ENCODE data around the gene PITPNC1. TPM values are rescaled to one million over a fixed set of nuclear protein-coding genes. Genes with fewer than 3 reads are reported as not detected.
A peak's percentile ranks its signal among the peaks of the same experiment; 100 is the strongest.

The PITPNC1 gene
- total and polyA plus RNA-seq, 2 experiments from 2014 or later, result 5.8 to 7.3 TPM

- Histone ChIP-seq H3K79me2 (ENCODE audit: insufficient read depth) (peaks cover 64% of the 10 kb centered on the region), H4K20me1 (ENCODE audit: insufficient read depth) (no peaks in the 10 kb centered on the region), H3K4me1 (ENCODE audit: insufficient read depth) (peaks cover 27% of the 10 kb centered on the region), H3F3A (ENCODE audit: insufficient read depth) (peaks cover 24% of the 10 kb centered on the region), H3K9ac (peak overlapping the region; percentile 11; the same call in 1 of the 2 replicates), H3K9me3 (ENCODE audit: low read depth) (no peaks in the 10 kb centered on the region), H3K9me2 (ENCODE audit: insufficient read depth) (no peaks in the 10 kb centered on the region), H3K4me3 (no peak overlapping the region), H3K27me3 (replicated peaks; ENCODE audit: insufficient read depth) (no peaks in the 10 kb centered on the region), H3K4me2 (ENCODE audit: unreplicated experiment) (no peak overlapping the region), H3K36me3 (ENCODE audit: low read depth) (no peaks in the 10 kb centered on the region), H3K27ac (peak overlapping the region; percentile 70), H2AFZ (0 out of 2 replicates have a peak overlapping the region, but pooled peaks have one; percentile 19)
- DNase-seq, result peak; percentile 86
- in situ Hi-C loops (cut with MboI), result loop anchor here (5.0 kb wide), 1 partner anchor 93 kb away; no protein-coding TSS in a partner anchor
- 47 to 48% methylated on average over 22 to 23 of the region's 23 CpGs for WGBS, 2 experiments (ENCODE audit: low coverage in 1 of 2, low lambda C conversion rate in 2 of 2, missing lambda C conversion rate in 2 of 2)
- TF ChIP-seq EZH2phosphoT487 (IDR thresholded peaks at IDR 0.05; ENCODE audit: insufficient read depth, low read depth) (no peak), EZH2 (IDR thresholded peaks at IDR 0.05; ENCODE audit: insufficient read depth, poor library complexity, severe bottlenecking) (no peak)
Observed at GRCh38 chr17:67475161-67475937, 98.3 kb downstream of the PITPNC1 start.

GRCh38 chr17:67476787-67477335 lies 99.8 kb downstream of the PITPNC1 start:
- H3K4me3 ChIP-seq, result no peak overlapping the region
- H3K36me3 ChIP-seq (ENCODE audit: low read depth), result no peaks in the 10 kb centered on the region
- H3K9me2 ChIP-seq (ENCODE audit: insufficient read depth), result no peaks in the 10 kb centered on the region
- DNase-seq, result peak; percentile 18
- H3F3A ChIP-seq (ENCODE audit: insufficient read depth), result peaks cover 28% of the 10 kb centered on the region
- peaks cover 74% of the 10 kb centered on the region for H3K79me2 ChIP-seq (ENCODE audit: insufficient read depth)
- peaks cover 35% of the 10 kb centered on the region for H3K4me1 ChIP-seq (ENCODE audit: insufficient read depth)
- H4K20me1 ChIP-seq (ENCODE audit: insufficient read depth), result no peaks in the 10 kb centered on the region
- 91 to 94% methylated on average over 7 of the region's 7 CpGs for WGBS, 2 experiments (ENCODE audit: low coverage in 1 of 2, low lambda C conversion rate in 2 of 2, missing lambda C conversion rate in 2 of 2)
- TF ChIP-seq EZH2phosphoT487 (IDR thresholded peaks at IDR 0.05; ENCODE audit: insufficient read depth, low read depth) (no peak), EZH2 (IDR thresholded peaks at IDR 0.05; ENCODE audit: insufficient read depth, poor library complexity, severe bottlenecking) (no peak)
- no peak overlapping the region for H3K4me2 ChIP-seq (ENCODE audit: unreplicated experiment)
- H2AFZ ChIP-seq, result no peak overlapping the region
- no peak overlapping the region for H3K27ac ChIP-seq
- no peaks in the 10 kb centered on the region for H3K27me3 ChIP-seq (replicated peaks; ENCODE audit: insufficient read depth)
- no peak overlapping the region for H3K9ac ChIP-seq
- in situ Hi-C loops (cut with MboI), result loop anchor here (5.0 kb wide), 1 partner anchor 95 kb away; no protein-coding TSS in a partner anchor
- no peaks in the 10 kb centered on the region for H3K9me3 ChIP-seq (ENCODE audit: low read depth)

GRCh38 chr17:67477687-67478086 lies 100.6 kb downstream of the PITPNC1 start:
- in situ Hi-C loops (cut with MboI), result loop anchor here (5.0 kb wide), 1 partner anchor 95 kb away; no protein-coding TSS in a partner anchor
- Histone ChIP-seq H3K79me2 (ENCODE audit: insufficient read depth) (peaks cover 74% of the 10 kb centered on the region), H3F3A (ENCODE audit: insufficient read depth) (peaks cover 29% of the 10 kb centered on the region), H3K9me2 (ENCODE audit: insufficient read depth) (no peaks in the 10 kb centered on the region), H3K9ac (peak overlapping the region; percentile 57), H3K4me1 (ENCODE audit: insufficient read depth) (peaks cover 44% of the 10 kb centered on the region), H3K9me3 (ENCODE audit: low read depth) (no peaks in the 10 kb centered on the region), H3K36me3 (ENCODE audit: low read depth) (no peaks in the 10 kb centered on the region), H3K4me2 (ENCODE audit: unreplicated experiment) (peak overlapping the region; percentile 67), H4K20me1 (ENCODE audit: insufficient read depth) (no peaks in the 10 kb centered on the region), H3K4me3 (peak overlapping the region; percentile 21; the same call in 1 of the 2 replicates), H3K27ac (peak overlapping the region; percentile 72), H2AFZ (peak overlapping the region; percentile 64), H3K27me3 (replicated peaks; ENCODE audit: insufficient read depth) (no peaks in the 10 kb centered on the region)
- TF ChIP-seq EZH2 (IDR thresholded peaks at IDR 0.05; ENCODE audit: insufficient read depth, poor library complexity, severe bottlenecking) (no peak), EZH2phosphoT487 (IDR thresholded peaks at IDR 0.05; ENCODE audit: insufficient read depth, low read depth) (no peak)
- peak; percentile 85 for DNase-seq
- 55 to 58% methylated on average over 4 of the region's 4 CpGs for WGBS, 2 experiments (ENCODE audit: low coverage in 1 of 2, low lambda C conversion rate in 2 of 2, missing lambda C conversion rate in 2 of 2)

- peaks cover 76% of the 10 kb centered on the region for H3K79me2 ChIP-seq (ENCODE audit: insufficient read depth)
- TF ChIP-seq EZH2 (IDR thresholded peaks at IDR 0.05; ENCODE audit: insufficient read depth, poor library complexity, severe bottlenecking) (no peak), EZH2phosphoT487 (IDR thresholded peaks at IDR 0.05; ENCODE audit: insufficient read depth, low read depth) (no peak)
- in situ Hi-C loops (cut with MboI), result loop anchor here (5.0 kb wide), 1 partner anchor 96 kb away; no protein-coding TSS in a partner anchor
- peaks cover 45% of the 10 kb centered on the region for H3K4me1 ChIP-seq (ENCODE audit: insufficient read depth)
- H3F3A ChIP-seq (ENCODE audit: insufficient read depth), result peaks cover 28% of the 10 kb centered on the region
- no peaks in the 10 kb centered on the region for H3K9me3 ChIP-seq (ENCODE audit: low read depth)
- no peaks in the 10 kb centered on the region for H3K27me3 ChIP-seq (replicated peaks; ENCODE audit: insufficient read depth)
- peak overlapping the region; percentile 72 for H3K27ac ChIP-seq
- no peak overlapping the region for H3K4me3 ChIP-seq
- peak overlapping the region; percentile 64 for H2AFZ ChIP-seq
- H4K20me1 ChIP-seq (ENCODE audit: insufficient read depth), result no peaks in the 10 kb centered on the region
- DNase-seq, result no peak
- WGBS, 2 experiments (ENCODE audit: low coverage in 1 of 2, low lambda C conversion rate in 2 of 2, missing lambda C conversion rate in 2 of 2), result 93 to 97% methylated on average over 8 of the region's 8 CpGs
- H3K36me3 ChIP-seq (ENCODE audit: low read depth), result no peaks in the 10 kb centered on the region
- peak overlapping the region; percentile 57 for H3K9ac ChIP-seq
- no peaks in the 10 kb centered on the region for H3K9me2 ChIP-seq (ENCODE audit: insufficient read depth)
- H3K4me2 ChIP-seq (ENCODE audit: unreplicated experiment), result peak overlapping the region; percentile 67
Observed at GRCh38 chr17:67478401-67479041, 101.4 kb downstream of the PITPNC1 start.

All from GM23248 (cell line).